Hepatocyte (in vitro differentiated cells): ENCODE measurements around the gene USP6NL.

Experiments
- CTCF ChIP-seq: fragments of 200-600 bp; sonication (generic); IDR thresholded peaks from 2 replicates; pipeline ENCODE4 v1.5.1; 2016; ENCODE audit warnings: antibody characterized with exemption, mild to moderate bottlenecking; ENCODE audit not compliant: poor library complexity
- EZH2 ChIP-seq: fragments of 200-600 bp; sonication (generic); IDR thresholded peaks from 2 replicates; pipeline ENCODE4 v1.6.1; 2016; ENCODE audit warnings: antibody characterized with exemption, mild to moderate bottlenecking, borderline replicate concordance
- EZH2phosphoT487 ChIP-seq: fragments of 200-600 bp; sonication (generic); IDR thresholded peaks from one replicate; pipeline ENCODE4 v1.6.1; 2018; ENCODE audit warnings: antibody characterized with exemption, mild to moderate bottlenecking, low read depth, moderate library complexity; ENCODE audit not compliant: unreplicated experiment, severe bottlenecking

GRCh38 chr10:11595395-11595692, 16.1 kb downstream of the USP6NL start:
- TF ChIP-seq CTCF (no peak), EZH2phosphoT487 (no peak), EZH2 (no peak)
